CD4-positive, alpha-beta T cell treated with Interferon gamma for 1 hour (primary cell): ENCODE results near the gene TBC1D26.
A peak's percentile ranks its signal among the peaks of the same experiment; 100 is the strongest.
"Not testable (repeated sequence)": the region's sequence is repeated elsewhere in the genome, so short reads cannot be mapped to it uniquely, and the experiment has no call there.

Experiments
- DNase-seq: peaks from one replicate; pipeline ENCODE4 v3.0.0-alpha.2; 2020

The TBC1D26 gene

GRCh38 chr17:15731900-15732299 is at the start of gene TBC1D26:
TSS of gene TBC1D26 (plus strand) at chr17:15732283. CDS start at chr17:15735349, 3,066 bp downstream.
- DNase-seq, result not testable (repeated sequence)

DNA sequence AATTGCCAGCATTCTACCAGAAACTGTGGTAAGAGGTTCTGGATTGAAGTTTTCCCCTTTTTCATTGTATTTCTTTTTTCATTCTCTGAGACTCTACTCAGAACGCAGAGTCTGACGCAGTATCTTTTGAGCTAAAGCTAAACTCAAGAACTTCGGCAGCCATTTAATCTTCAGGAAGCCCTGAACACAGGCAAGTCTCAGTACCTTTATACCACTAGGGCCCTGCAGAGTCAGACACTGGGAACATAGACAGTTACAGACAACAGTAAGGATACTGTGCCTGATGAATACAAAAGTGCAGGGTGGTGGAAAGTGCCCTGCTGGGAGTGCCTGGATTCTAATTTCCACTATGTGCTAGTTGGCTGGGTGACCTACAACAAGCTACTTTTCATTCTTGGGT is 48.9 kb upstream of the TBC1D26 start:
- DNase-seq, result not testable (repeated sequence)

DNA sequence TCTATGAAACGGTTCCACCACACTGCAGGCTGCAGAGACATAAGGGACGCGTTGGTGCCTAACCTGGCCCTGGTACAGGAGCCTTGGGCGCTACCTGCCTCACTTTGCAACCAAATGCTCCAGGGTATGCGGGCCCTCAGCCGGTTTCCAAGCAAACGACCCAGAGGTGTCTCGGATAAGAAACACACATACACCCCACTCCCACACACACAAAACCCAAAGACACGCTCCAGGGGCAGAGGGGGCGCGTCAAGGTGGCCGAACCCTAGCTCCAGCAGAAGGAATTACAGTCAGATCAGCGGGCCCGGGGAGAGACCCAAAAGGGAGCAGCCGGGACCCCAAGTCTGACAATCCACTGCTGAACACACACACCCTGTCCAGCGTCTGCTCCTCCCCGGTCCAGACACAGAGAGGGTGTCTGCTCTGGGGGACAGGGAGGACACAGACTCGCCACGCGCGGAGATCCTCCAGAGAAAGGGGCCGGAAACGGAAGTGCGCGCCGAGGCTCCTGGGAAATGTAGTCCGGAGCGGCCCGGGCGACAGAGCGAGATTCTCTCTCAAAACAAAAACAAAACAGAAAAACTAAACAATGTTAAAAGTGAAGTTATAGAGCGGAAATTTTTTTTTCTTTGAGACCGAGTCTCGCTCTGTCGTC is 48.1 kb upstream of the TBC1D26 start, which contains the start of gene TRIM16:
Gene TRIM16, minus strand, starts transcription at position 488 of the 655 bp plus-strand sequence. CDS start 32,702 bp downstream, outside the sequence.
- DNase-seq, result peak; percentile 78

GRCh38 chr17:15687494-15687893 is 44.6 kb upstream of the TBC1D26 start:
- not testable (repeated sequence) for DNase-seq

DNA sequence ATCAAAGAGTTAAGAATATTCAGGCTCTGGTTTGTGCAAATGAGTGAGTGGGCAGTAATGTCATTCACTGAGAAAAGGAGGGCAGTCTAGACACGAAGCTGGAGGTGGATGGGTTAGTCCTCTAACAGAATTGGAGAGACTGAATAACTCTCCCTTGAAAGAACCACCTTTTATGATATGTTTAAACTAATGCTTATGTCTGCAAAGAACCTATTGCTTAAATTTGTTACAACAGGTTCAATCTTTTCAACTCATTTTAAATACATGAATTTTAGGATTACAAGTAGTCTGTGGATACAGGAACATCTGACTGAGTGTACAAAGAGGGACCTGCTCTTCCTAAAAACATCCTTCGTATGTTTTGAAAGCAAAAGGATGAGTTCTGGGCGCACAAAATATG is 33.1 kb upstream of the TBC1D26 start:
- not testable (repeated sequence) for DNase-seq

GRCh38 chr17:15699413-15699924 is 32.6 kb upstream of the TBC1D26 start, which contains the start of gene ZNF286A:
TSS of gene ZNF286A (plus strand) at chr17:15699752. CDS start at chr17:15700330, 578 bp downstream.
- DNase-seq, result peak; percentile 99

- DNase-seq, result not testable (repeated sequence)
Measured at GRCh38 chr17:15699937-15700336, 32.1 kb upstream of the TBC1D26 start.

DNA sequence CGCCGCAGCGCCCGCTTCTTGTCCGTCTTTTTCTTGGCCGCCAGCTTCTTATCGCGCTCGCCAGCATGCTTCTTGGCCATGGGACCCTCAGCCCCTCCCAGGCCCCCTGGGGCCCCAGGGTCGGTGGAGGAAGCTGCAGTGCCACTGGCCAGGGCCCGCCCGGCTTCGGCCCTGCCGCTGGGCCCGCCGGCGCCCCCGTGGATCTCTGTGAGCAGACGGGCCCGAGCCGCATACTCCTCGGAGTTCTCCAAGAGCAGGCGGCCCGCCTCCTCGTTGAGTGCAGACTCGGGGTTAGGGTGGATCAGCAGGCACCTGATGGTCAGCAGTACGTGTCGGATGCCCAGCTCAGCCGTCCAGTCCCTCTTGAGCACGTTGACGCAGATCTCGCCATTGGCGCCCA is 27.8 kb upstream of the TBC1D26 start:
- DNase-seq, result not testable (repeated sequence)

DNA sequence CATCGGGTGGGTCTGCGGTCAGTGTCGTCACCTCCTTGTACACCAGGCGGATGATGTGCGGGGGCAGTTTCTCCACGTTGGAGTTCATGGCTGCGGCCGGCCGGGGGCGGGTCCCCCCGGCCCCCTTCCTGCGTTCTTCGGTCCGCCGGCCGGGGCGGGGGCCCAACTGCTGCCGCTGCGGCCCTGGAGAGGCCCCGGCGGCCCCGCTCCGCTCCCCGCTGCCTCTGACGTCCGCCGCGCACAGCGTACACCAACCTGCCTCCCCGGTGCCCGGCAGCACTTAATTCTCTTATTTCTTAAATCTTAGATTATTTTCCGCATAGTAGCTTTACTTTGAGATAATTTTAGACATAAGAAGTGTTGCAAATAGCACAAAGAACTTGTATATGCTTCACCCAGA is 27.3 kb upstream of the TBC1D26 start:
- DNase-seq, result not testable (repeated sequence)

DNA sequence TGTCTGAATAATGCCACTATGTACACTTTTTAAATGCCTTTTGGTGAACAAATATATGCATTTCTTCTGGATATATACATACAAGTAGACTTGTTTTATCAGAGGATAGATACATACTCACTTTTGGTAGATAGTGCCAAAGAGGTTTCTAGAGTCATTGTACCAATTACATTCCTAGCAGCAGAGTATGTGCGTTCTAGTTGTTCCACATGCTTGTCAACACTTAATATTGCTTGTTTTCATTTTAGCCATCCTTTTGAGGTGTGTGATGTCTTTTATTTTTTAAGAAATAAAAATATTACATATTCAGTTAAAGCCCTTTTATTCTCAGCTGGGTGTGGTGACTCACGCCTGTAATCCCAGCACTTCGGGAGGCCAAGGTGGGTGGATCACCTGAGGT is 23.2 kb upstream of the TBC1D26 start:
- not testable (repeated sequence) for DNase-seq

DNA sequence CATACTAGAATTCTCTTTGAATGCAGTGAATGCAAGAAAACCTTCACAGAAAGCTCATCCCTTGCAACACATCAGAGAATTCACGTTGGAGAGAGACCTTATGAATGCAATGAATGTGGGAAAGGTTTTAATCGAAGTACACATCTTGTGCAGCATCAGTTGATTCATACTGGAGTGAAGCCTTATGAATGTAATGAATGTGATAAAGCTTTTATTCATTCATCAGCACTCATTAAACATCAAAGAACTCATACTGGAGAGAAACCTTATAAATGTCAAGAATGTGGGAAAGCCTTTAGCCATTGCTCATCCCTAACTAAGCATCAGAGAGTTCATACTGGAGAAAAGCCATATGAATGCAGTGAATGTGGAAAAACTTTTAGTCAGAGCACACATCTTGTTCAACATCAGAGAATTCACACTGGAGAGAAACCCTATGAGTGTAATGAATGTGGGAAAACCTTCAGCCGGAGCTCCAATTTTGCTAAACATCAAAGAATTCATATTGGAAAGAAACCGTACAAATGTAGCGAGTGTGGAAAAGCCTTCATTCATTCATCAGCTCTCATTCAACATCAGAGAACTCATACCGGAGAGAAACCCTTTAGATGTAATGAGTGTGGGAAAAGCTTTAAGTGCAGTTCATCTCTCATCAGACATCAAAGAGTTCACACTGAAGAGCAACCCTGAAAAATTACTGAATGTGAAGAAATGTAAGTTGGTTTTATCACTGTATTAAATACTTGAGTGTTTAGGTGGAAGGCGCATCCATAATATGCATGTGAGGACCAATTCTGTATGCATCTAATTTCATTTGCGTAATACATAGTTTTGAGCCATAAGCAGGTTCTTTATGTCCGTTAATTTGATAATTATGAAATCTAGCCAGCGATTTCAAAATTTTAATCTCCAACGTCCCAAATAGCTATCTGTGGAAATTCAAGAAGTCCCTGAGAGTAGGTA is 15.2 kb upstream of the TBC1D26 start:
- DNase-seq, result not testable (repeated sequence)

DNA sequence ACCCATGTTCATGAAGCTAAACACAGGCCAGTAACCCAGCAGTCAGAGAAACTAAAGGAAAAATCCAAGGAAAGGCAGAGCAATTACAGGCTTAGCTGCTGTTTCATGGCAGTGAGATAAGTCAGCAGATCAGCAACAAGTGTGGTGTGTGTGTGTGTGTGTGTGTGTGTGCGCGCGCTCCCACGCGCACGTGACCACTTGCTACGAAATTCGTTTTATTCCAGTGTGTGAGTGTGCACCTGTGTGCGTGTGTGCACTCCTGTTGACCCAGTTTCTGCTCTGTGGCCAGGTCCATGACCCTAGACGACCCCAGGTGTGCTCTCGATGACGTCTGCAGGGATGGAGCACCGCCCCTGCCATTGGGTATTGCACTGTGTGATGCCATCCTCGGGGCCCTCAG is 1.5 kb upstream of the TBC1D26 start:
- DNase-seq, result not testable (repeated sequence)

DNA sequence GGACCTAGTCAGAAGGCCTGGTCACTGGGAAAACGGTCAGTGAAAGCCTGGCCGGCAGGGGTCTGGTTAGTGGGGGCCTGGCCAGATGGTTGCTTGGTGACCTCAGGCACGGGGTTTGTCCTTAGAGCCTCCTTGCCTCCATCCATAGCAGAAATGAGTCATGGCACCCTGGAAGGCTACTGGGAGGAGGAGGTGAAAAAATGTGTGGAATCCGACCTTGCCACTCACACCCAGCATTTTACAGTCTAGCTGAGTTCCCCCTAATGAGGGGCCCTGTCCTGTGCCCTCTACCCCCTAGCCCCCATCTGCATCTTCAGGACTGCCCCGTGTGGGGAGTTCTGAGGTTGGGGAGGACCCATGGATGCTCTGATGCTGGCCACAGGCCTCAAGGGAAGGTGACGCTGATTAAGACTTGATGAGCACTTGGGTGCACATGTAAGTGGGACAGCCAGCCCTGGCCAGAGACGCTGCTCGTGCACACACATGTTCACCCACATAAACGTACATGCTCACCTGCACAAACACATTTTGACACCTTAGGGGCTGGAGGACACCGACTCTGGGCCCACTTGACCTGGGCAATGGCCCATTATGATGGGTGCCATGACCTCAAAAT is 1.2 kb downstream of the TBC1D26 start:
- DNase-seq, result not testable (repeated sequence)

DNA sequence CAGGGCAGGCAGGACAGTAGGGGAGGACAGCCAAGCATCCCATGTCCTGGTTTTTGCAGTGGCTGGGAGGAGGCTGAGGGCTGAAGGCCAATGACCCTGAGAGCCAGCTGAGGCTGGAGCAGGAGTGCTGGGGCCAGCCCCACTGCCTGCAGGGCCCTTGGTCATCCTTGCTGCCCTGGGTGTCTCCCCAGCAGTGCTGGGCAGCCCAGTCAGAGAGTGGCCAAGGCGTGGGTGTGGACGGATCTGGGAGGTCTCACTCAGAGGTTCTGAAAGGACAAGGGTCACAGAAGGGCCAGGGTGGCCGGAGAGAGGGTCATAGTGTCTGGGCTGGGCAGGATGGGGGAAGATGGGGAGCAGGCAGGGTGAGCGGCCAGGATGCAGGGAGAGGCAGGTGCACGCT is 4.5 kb downstream of the TBC1D26 start:
- DNase-seq, result not testable (repeated sequence)

DNA sequence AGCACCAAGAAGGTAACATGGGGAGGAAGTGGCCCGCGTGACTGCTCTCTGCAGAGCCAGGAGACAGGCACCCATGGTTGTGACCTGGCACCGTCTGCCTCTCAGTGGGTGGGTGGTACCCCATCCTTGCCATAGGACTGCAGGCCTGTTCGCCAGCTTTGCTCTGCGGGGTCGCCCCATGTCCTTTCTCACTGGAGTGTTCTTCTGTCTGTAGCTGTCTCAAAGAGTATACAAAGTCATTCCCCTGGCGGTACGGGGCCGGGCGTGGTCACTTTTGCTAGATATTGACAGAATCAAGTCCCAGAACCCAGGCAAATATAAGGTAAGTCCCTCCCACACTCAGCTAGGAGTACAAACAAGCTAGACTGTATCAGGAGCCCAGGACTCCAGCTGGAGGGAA is 6.0 kb downstream of the TBC1D26 start:
- DNase-seq, result no peak

DNA sequence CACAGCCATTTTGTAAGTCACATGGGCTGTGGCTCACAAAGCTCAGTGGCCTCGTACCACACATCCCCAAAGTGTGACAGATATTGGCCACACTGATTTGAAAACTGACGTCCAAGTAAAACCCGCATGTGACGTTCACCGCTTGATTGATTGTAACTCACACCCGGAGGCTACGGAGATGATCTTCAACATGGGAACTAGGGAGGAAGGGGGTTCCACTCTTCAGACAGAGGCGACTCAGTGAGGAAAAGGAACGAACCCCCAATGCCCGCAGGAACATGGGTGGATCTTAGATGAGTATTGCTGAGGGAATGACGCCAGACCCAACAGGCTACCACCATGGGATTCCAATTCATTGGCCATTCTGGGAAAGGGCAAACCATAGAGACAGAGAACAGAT is 7.2 kb downstream of the TBC1D26 start:
- DNase-seq, result not testable (repeated sequence)

- not testable (repeated sequence) for DNase-seq
Measured at GRCh38 chr17:15740041-15740440, 8.0 kb downstream of the TBC1D26 start.

DNA sequence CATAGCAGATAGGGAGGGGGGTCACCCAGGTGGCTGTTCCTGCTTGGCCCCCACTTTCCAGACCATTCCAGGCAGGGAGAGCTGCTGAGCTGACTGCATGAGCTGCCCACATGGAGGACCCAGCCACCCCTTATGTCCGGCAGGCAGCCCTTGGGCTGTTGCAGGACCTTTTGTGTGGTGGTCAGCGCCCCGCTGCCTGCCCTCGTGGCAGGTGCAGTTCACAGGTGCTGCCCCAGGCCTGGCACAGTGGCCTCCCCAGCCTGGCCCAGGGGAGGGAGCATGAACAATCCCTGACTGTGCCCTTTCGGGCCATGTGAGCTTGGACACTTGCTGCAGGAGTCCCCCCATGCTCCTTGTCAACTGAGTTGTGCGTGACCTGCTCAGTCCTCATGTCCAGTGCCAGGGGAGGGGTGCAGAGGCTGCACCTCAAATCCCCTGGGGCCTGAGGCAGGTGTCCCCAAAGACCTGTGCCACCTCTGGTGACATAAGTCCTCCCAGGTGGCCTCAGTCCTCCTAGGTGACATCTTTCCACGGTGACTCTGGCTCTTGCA is 8.6 kb downstream of the TBC1D26 start:
- no peak for DNase-seq

DNA sequence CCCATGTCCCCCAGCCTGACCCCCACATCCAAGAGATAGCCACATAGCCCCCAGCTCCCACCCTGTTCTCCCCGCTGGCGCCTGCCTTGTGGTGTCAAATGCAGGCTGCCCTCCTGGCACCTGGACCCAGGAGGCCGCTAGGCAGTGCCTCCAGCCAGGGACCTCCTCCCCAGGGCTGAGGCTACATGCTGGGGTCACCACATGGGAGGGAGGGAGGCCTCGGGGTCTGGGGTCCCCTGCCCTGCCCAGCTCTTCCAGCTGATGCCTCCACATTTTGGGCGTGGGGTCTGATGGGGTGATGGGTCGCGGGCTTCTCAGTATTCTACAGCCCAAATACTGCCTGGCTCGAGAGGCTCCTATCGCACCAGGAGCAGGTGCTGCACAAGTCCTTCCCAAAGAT is 9.5 kb downstream of the TBC1D26 start:
- no peak for DNase-seq

- DNase-seq, result no peak
Measured at GRCh38 chr17:15742051-15742795, 10.1 kb downstream of the TBC1D26 start.

DNA sequence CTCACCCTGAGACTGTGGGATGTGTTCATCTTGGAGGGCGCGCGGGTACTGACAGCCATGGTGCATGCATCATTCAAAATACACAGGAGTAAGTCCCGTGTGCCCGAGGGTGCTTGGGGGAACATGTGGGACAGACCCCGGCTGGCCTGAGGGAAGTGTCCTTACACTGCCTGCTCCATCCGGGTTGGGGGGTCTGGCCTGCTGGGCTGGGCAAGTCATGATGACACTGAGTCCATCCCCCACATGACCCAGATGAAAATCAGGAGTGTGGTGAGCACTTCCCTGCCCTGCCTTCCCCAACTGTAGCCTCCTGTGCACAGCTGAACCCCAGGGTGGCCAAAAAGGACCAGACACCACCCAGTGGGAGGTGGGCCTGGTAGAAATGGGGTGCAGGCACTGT is 10.8 kb downstream of the TBC1D26 start:
- no peak for DNase-seq
